Fibroblast of skin of right quadriceps (primary cell): ENCODE results near the gene PDE11A.

Source experiments
- DNase-seq: peaks from one replicate; pipeline ENCODE4 v3.0.0-alpha.2; 2013

PDE11A gene

GRCh38 chr2:177921726-177922125 is 150.9 kb downstream of the PDE11A start:
- no peak for DNase-seq

DNA sequence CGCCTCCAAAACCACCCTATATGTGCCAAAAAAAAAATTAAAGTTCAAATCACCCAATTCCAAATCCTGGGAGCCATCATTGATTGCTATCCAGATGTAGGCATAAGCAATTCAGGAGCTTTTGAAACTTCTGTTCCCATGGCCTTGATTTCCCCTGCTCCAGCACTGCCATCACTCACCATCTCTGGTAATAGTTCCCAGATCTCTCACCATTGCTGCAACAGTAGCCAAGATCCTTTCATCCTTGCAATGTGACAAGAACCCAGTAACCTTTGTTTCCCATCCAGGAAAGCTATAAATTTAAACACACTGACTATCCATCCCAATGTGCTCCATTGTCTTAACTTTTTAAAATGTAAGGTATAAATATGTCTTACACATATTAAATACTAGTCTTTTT is 155.4 kb downstream of the PDE11A start:
- no peak for DNase-seq

GRCh38 chr2:177916342-177916741 is 156.2 kb downstream of the PDE11A start:
- DNase-seq, result no peak

DNA sequence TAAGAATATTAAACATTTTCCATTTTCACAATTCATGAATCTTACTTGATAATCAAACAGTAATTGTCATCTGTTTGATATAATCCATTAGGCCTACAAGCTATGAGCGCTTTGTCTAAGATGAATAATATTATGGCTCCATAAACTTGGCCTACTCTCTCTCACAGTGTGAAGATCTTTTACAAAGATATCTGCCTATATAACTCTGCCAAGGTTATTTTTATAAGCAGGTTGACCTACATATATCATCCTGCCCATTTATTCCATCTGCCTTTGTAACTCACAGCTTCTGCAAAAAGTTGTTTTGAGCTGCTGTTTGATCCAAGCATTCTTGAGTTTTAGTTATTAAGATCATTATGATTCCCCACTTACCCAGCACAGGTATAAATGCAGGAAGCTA is 158.3 kb downstream of the PDE11A start:
- DNase-seq, result no peak

- DNase-seq, result no peak
These were observed 162.6 kb downstream of the PDE11A start for GRCh38 chr2:177909962-177910361.

- no peak for DNase-seq
These were observed 163.8 kb downstream of the PDE11A start for GRCh38 chr2:177908824-177909223.

DNA sequence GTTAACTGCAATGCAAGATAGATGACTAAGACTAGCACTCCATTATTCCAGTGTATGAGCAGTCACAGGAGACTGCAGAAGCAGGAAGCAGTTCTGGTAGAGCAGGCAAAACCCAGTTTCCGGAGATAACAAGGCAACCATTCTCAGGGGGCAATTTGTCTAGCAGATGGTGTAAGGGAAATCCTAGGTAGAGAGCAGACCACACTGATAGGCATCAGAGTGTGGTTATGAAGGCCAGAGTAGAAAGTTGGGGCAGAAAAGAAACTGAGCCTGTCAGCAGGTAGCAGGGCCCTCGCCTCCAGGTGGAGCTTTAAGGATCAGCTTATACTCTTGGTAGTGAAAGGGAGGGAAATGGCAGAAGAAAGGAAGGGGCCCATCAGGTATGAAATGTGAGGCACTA is 164.4 kb downstream of the PDE11A start:
- no peak for DNase-seq

DNA sequence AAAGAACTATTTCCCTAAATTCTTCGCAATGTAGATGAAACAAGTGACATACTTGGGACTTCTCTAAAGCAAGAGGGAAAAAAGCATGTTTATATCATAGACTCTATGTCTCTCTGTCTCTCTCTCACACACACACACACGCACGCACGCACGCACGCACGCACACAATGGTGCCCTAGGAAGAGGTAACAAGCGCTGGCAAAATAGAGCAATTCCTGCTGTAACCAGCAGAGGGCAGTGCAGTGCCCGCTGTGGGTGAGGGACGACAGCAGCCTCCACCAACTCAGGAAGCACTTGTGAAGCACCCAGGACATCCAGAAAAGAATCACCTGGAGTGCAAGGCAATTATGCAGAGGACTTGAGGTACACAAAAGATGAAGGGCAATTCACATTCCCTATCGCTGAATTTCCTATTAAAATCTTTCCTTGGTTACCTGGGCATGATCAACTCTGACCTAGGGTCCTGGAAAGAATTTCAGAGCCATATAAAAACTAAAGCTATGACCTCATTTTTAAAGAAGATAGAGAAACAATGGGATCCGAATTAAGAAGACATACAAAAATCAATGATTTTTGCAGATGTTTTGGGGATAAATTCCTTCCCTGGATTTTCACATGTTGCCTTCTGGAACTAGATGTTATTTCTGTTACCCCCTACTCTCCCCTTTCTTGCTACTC is 166.4 kb downstream of the PDE11A start:
- DNase-seq, result peak; percentile 52

DNA sequence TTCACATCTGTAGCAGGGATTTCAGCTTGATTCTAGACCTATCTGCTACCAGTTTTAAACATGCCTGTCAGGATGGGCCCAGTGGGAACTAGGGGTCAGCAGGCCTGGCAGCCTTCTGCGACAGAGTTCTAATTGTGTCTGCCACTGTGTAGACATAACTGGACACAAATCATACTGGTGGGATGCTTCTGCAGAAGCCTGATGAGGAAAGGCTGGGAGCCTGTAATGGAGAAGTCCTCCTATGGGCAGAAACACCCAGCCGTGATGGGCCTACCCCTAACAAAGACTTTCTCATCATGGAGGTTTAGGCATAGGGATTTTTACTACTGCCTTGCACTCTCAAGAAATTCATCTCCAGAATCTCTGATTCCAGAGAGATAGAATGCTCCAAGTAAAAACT is 166.9 kb downstream of the PDE11A start:
- no peak for DNase-seq

- DNase-seq, result no peak
These were observed 170.0 kb downstream of the PDE11A start for GRCh38 chr2:177902395-177903163.

- no peak for DNase-seq
These were observed 172.5 kb downstream of the PDE11A start for GRCh38 chr2:177900082-177900481.

DNA sequence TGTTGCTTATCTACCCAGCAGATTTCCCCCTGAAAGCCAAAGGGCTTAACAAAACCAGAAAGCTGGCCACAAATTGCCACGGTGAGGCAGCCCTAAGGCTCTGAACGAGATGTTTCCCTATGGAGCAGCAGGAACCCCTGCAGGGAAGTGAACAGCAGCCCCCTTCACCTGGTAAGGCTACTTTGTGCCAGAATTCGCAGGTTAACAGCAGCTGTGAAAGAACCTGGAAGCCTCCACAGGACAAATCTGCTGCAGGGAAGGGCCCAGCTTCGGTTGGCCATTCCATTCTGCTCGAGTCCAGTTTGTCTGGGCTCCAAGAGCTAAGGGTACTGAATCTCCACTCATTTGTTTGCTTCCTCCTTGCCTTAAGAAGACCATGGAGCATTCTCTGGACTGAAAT is 175.3 kb downstream of the PDE11A start:
- DNase-seq, result no peak

DNA sequence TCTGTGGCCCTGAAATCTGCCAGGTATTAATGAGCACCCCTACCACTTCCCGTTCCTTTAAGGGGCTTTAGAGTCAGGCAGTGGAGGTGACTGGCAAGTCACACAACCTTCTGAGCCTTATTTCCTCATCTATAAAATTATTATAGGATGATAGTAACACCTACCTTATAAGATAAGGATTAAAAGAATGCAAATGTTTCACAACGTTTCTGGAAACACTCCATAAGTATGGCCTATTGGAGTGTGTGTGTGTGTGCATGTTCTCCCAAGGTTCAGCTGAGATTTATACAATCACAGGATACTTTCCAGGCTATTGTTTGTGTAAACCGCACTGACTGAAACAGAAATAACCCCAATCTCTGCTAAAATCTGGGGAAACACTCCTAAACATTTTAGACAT is 176.0 kb downstream of the PDE11A start:
- DNase-seq, result no peak

GRCh38 chr2:177894546-177894945 is 178.0 kb downstream of the PDE11A start:
- no peak for DNase-seq

GRCh38 chr2:177893880-177894279 is 178.7 kb downstream of the PDE11A start:
- DNase-seq, result no peak

DNA sequence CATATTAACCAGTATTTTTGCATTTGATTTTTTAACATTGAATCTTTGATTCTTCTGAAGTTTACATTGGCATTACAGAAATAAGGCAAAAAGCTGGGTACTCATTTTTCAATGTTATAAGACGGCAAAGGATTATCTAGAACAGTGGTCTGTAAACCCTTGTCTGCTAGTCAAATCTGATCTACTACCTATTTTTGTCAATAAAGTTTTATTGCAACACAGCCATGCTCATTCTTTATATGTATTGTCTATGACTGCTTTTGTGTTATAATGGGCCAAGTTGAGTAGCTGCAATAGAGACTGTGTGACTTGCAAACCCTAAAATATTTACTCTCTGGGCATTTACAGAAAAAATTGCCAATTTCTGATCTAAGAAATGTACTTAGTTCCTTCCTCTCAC is 181.0 kb downstream of the PDE11A start:
- no peak for DNase-seq

DNA sequence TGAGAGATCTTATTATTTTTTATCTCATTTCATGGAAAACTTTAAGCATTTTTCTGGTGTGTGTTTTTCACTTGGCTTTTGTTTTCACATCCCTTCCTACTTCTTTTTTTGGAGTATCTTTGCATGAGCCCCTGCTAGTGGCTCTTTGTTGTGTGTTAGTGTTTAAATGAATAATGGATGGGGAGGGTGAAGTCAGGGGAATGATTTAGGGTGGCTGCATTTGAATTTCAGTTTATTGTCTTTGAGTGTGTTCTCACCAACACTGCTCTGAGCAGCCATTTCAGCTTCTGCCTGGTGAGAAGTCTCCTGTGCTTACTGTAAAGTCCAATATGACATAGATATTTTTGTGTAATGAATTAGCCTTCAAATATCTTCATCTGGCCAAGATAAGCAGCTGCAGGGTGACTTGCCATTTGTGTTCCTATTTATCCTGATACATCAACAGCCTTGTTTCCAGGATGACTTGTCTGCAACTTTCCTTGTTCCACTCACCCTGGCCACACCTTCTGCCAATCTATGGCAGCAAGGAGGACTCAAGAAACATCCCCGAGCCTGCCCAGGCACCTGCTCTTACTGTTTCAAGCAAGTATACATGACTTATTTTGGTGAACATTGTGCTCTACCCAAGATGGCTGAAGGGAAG is 182.6 kb downstream of the PDE11A start:
- DNase-seq, result no peak

- DNase-seq, result no peak
These were observed 184.0 kb downstream of the PDE11A start for GRCh38 chr2:177888581-177888980.

- no peak for DNase-seq
These were observed 184.9 kb downstream of the PDE11A start for GRCh38 chr2:177887722-177888121.

GRCh38 chr2:177886824-177887223 is 185.8 kb downstream of the PDE11A start:
- no peak for DNase-seq

DNA sequence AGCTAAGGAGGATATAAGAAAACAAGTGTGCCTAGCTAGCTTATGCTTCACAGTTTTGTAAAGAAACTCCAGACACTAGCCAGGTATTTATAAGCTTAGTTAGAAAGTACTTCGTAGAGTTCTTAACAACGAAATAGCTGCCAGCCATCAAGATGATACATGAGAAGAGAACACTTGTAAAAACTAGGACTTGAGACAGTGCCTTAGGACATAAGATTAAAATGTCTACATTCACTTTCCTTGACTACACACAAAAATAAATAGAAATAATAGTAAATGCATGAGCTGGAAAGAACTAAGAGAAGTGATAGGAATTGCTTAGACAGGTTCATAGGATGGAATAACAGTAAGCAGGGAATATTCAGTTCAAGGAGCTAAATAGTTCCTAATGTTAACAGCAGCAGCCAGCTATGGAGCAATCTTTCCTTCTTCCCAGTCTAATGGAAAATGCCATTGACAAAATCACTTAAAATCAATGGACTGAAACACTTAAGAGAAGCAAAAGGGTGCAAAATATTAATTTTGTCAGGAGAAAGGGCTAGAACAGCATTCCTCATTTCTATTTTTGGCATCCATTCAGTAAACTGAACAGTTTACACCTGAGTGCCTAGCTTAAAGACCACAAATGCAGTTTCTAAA is 186.6 kb downstream of the PDE11A start:
- DNase-seq, result no peak

GRCh38 chr2:177883177-177883576 is 189.4 kb downstream of the PDE11A start:
- DNase-seq, result no peak

DNA sequence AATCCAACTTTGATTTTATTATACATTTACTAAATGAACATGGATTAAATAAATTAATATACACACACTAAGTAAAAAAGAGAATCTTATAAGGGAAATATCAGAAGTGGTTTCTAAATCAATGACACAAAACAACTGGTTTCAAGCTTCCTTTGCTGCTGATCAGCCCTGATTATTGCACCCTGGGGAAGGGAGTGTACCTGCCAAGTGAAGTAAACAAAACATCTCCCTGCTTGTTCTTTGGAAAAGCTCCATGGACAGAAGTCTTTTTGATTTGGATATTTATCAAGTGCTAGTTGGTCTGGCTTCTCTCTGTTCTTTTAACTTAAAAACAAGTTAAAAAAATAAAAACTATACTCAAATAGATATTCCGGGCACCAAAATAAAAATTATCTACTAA is 190.1 kb downstream of the PDE11A start:
- no peak for DNase-seq

GRCh38 chr2:177881921-177882320 is 190.7 kb downstream of the PDE11A start:
- DNase-seq, result no peak
